HL-60 (cell line): Measurements from ENCODE around the gene IFNA5.
A peak's percentile ranks its signal among the peaks of the same experiment; 100 is the strongest.

Experiments
- DNase-seq, 2 experiments: peaks; one replicate each; pipeline ENCODE4 v3.0.0-alpha.2; 2010 to 2020; ENCODE audit warnings: low read depth in 1 of 2, low spot score in 1 of 2
- H3K27ac ChIP-seq: fragments of 250-450 bp; sonication (Bioruptor Pico); replicated peaks from 2 replicates; pipeline ENCODE4 v1.5.1; 2020; ENCODE audit warnings: mild to moderate bottlenecking, moderate library complexity
- H3K27me3 ChIP-seq: fragments of 250-450 bp; sonication (Bioruptor Pico); 2 replicates; pipeline ENCODE4 v1.5.1; 2021; ENCODE audit warnings: mild to moderate bottlenecking, moderate library complexity; ENCODE audit not compliant: insufficient read depth, poor library complexity, severe bottlenecking
- H3K4me3 ChIP-seq: replicated peaks from 2 replicates; pipeline ENCODE4 v1.5.1; 2011; ENCODE audit warnings: mild to moderate bottlenecking, control low read depth, low read length; ENCODE audit not compliant: insufficient read depth
- CTCF ChIP-seq: IDR thresholded peaks from one replicate; pipeline ENCODE4 v1.5.1; 2011; ENCODE audit warnings: low read length, control low read depth, inconsistent platforms; ENCODE audit not compliant: insufficient read depth
- GABPA ChIP-seq: IDR thresholded peaks from 2 replicates; pipeline ENCODE4 v1.6.1; 2012; ENCODE audit warnings: low read depth
- POLR2AphosphoS5 ChIP-seq: IDR thresholded peaks from 2 replicates; pipeline ENCODE4 v1.6.1; 2012; ENCODE audit warnings: low read depth
- REST ChIP-seq: IDR thresholded peaks from 2 replicates; pipeline ENCODE4 v1.6.1; 2012; ENCODE audit warnings: low read depth; ENCODE audit not compliant: insufficient replicate concordance
- SPI1 ChIP-seq: IDR thresholded peaks from 2 replicates; pipeline ENCODE4 v1.6.1; 2012; ENCODE audit warnings: low read depth, mild to moderate bottlenecking, borderline replicate concordance

IFNA5 gene

GRCh38 chr9:21314152-21314551 lies 9.0 kb upstream of the IFNA5 start:
- Histone ChIP-seq H3K27me3 (no peaks in the 10 kb centered on the region), H3K27ac (no peak overlapping the region), H3K4me3 (no peak overlapping the region)
- TF ChIP-seq REST = no peak
- TF ChIP-seq POLR2AphosphoS5 = no peak
- DNase-seq = no peak

- no peak overlapping the region for H3K27ac ChIP-seq
- TF ChIP-seq POLR2AphosphoS5 = no peak
- TF ChIP-seq SPI1 = no peak
- TF ChIP-seq GABPA = no peak
- TF ChIP-seq CTCF = no peak
- TF ChIP-seq REST = no peak
- no peaks in the 10 kb centered on the region for H3K27me3 ChIP-seq
- DNase-seq = no peak
- no peak overlapping the region for H3K4me3 ChIP-seq
These were observed 6.8 kb upstream of the IFNA5 start for GRCh38 chr9:21311889-21312288.

- no peak for TF ChIP-seq POLR2AphosphoS5
- no peak for TF ChIP-seq SPI1
- no peak for TF ChIP-seq CTCF
- no peak for TF ChIP-seq GABPA
- no peak for TF ChIP-seq REST
- Histone ChIP-seq H3K4me3 (no peak overlapping the region), H3K27ac (no peak overlapping the region), H3K27me3 (no peaks in the 10 kb centered on the region)
- peak in 1 of 2 experiments; percentile 2 for DNase-seq
These were observed 9.1 kb downstream of the IFNA5 start for GRCh38 chr9:21295992-21296391.
